ENCODE data around the gene MSGN1. TPM values are rescaled to one million over a fixed set of nuclear protein-coding genes. Genes with fewer than 3 reads are reported as not detected.
A peak's percentile ranks its signal among the peaks of the same experiment; 100 is the strongest.

Gene MSGN1
- polyA plus RNA-seq, 1 of the 3 experiments (the other 2 are of a cell fraction) = not detected

DNA sequence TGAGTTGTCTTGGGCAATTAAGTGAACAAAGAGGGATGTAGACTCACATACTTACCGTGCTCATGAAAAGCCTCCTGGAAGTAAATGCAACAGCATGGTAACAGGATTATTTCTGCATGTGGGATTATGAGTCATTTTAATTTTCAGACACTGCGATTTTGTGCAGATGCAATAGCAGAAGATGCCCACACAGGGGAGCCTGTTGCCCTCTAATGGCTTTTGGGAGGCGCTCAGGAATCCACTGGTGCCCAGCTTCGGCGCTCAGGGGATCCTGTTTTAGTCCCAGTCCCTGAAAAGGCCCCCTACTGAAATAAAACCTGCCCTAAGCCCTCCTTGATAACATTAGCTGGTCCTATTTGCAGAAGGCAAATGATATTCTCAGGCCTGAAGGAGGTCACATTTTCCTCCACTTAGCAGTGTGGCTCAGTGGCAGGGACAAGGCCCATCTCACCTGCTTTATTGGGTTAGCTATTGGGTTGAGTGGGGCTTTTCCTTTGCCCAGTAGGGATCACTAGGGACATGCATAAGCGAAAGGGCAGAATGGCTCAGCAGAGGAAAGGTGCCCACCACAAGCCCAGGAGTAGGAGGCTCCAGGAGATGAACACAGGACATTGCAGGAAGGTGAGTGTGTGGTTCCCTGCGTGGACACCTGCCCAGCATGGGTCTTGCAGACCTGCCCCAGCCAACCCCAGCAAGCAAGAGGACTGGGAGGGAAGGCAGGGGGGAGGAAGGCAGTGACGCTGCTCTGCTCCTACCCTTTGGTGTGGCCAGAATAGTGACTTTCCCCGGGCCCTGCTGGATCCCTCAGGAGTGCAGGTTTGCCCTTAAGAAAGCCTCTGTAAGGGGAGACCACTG is 35.7 kb downstream of the MSGN1 start:
- Histone ChIP-seq H3K9me2 (no peaks in the 10 kb centered on the region), H3K9me3 (no peaks in the 10 kb centered on the region), H3F3A (replicated peaks; ENCODE audit: insufficient read depth) (no peaks in the 10 kb centered on the region), H3K27ac (ENCODE audit: low read depth in 2 of 2, low read length in 1 of 2) (no peak overlapping the region), H3K27me3 (ENCODE audit: insufficient read depth) (no peaks in the 10 kb centered on the region; the same call in 1 of the 2 replicates), H3K4me1 (ENCODE audit: control insufficient read depth in 1 of 2, insufficient read depth in 2 of 2, low read depth in 1 of 2, low read length in 1 of 2) (no peaks in the 10 kb centered on the region; a peak in 1 of 4 replicates), H3K4me3 (ENCODE audit: low read depth in 2 of 2, low read length in 1 of 2) (no peak overlapping the region; a peak in 1 of 4 replicates), H2AFZ (ENCODE audit: low read depth) (no peak overlapping the region), H3K4me2 (no peak overlapping the region), H3K9ac (no peak overlapping the region), H4K20me1 (ENCODE audit: insufficient read depth) (no peaks in the 10 kb centered on the region), H3K36me3 (replicated peaks in 1 of 2; ENCODE audit: control insufficient read depth in 1 of 2, insufficient read depth in 2 of 2, low read length in 1 of 2) (no peaks in the 10 kb centered on the region), H3K79me2 (ENCODE audit: insufficient read depth) (no peaks in the 10 kb centered on the region)
- CTCF ChIA-PET = interaction anchor here (0.6 to 9.5 kb wide), 44 partner anchors 10 to 530 kb away, joined by 3 to 111 read pairs (median 4); partner anchors contain the start of gene KCNS3
- peak; percentile 76 for DNase-seq
- POLR2A ChIA-PET = no interaction called here
- 19% methylated on average over 9 of the region's 9 CpGs for WGBS (ENCODE audit: low lambda C conversion rate)
- TF ChIP-seq FOXJ3 (CRISPR knock-in tag; IDR thresholded peaks at IDR 0.05) = no peak
- TF ChIP-seq CHD2 (IDR thresholded peaks at IDR 0.05; ENCODE audit: low read length, partially characterized antibody) = peak; percentile 48
- TF ChIP-seq RCOR1 (IDR thresholded peaks at IDR 0.05; ENCODE audit: low read length) = 0 out of 2 replicates have a peak, but pooled peaks have one; percentile 34
- TF ChIP-seq SMC3 (IDR thresholded peaks at IDR 0.05; ENCODE audit: low read depth, low read length) = peak; percentile 96
- TF ChIP-seq FOSL2 (IDR thresholded peaks at IDR 0.05; ENCODE audit: borderline replicate concordance, low read depth) = peak; percentile 45; the same call in 1 of the 2 replicates
- peak; percentile 69; the same call in 1 of the 2 replicates for TF ChIP-seq RFX5 (IDR thresholded peaks at IDR 0.05; ENCODE audit: low read length)
- TF ChIP-seq, protein P1, sequence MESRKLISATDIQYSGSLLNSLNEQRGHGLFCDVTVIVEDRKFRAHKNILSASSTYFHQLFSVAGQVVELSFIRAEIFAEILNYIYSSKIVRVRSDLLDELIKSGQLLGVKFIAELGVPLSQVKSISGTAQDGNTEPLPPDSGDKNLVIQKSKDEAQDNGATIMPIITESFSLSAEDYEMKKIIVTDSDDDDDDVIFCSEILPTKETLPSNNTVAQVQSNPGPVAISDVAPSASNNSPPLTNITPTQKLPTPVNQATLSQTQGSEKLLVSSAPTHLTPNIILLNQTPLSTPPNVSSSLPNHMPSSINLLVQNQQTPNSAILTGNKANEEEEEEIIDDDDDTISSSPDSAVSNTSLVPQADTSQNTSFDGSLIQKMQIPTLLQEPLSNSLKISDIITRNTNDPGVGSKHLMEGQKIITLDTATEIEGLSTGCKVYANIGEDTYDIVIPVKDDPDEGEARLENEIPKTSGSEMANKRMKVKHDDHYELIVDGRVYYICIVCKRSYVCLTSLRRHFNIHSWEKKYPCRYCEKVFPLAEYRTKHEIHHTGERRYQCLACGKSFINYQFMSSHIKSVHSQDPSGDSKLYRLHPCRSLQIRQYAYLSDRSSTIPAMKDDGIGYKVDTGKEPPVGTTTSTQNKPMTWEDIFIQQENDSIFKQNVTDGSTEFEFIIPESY (IDR thresholded peaks at IDR 0.05; ENCODE audit: borderline replicate concordance, low read depth) = no peak
- TF ChIP-seq FOXM1 (IDR thresholded peaks at IDR 0.05; ENCODE audit: low read depth) = no peak
- TF ChIP-seq RAD21 (IDR thresholded peaks at IDR 0.05; ENCODE audit: low read length) = peak; percentile 98
- TF ChIP-seq, protein P2, sequence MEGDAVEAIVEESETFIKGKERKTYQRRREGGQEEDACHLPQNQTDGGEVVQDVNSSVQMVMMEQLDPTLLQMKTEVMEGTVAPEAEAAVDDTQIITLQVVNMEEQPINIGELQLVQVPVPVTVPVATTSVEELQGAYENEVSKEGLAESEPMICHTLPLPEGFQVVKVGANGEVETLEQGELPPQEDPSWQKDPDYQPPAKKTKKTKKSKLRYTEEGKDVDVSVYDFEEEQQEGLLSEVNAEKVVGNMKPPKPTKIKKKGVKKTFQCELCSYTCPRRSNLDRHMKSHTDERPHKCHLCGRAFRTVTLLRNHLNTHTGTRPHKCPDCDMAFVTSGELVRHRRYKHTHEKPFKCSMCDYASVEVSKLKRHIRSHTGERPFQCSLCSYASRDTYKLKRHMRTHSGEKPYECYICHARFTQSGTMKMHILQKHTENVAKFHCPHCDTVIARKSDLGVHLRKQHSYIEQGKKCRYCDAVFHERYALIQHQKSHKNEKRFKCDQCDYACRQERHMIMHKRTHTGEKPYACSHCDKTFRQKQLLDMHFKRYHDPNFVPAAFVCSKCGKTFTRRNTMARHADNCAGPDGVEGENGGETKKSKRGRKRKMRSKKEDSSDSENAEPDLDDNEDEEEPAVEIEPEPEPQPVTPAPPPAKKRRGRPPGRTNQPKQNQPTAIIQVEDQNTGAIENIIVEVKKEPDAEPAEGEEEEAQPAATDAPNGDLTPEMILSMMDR (IDR thresholded peaks at IDR 0.05) = peak; percentile 95

- H3K9ac ChIP-seq = no peak overlapping the region
- no peaks in the 10 kb centered on the region for H3K9me2 ChIP-seq
- H3K27ac ChIP-seq (ENCODE audit: low read depth in 2 of 2, low read length in 1 of 2) = no peak overlapping the region
- no peaks in the 10 kb centered on the region; a peak in 1 of 4 replicates for H3K4me1 ChIP-seq (ENCODE audit: control insufficient read depth in 1 of 2, insufficient read depth in 2 of 2, low read depth in 1 of 2, low read length in 1 of 2)
- TF ChIP-seq, protein P2 (IDR thresholded peaks at IDR 0.05) = no peak
- TF ChIP-seq GABPA (IDR thresholded peaks at IDR 0.05; ENCODE audit: low read depth) (no peak), SIN3A (IDR thresholded peaks at IDR 0.05; ENCODE audit: borderline replicate concordance, low read depth, low read length) (no peak), TCF12 (IDR thresholded peaks at IDR 0.05) (no peak), TAF1 (IDR thresholded peaks at IDR 0.05; ENCODE audit: borderline replicate concordance, low read depth, low read length) (no peak), NRF1 (IDR thresholded peaks at IDR 0.05; ENCODE audit: low read depth, low read length) (no peak), MXI1 (IDR thresholded peaks at IDR 0.05; ENCODE audit: low read depth, low read length) (no peak), JUND (IDR thresholded peaks at IDR 0.05) (no peak), NFIC (IDR thresholded peaks at IDR 0.05; ENCODE audit: borderline replicate concordance) (no peak), RAD21 (IDR thresholded peaks at IDR 0.05; ENCODE audit: low read length) (no peak), RXRA (IDR thresholded peaks at IDR 0.05; ENCODE audit: borderline replicate concordance, low read depth) (no peak), POLR2AphosphoS5 (IDR thresholded peaks at IDR 0.05; ENCODE audit: low read depth, low read length) (no peak)
- TF ChIP-seq, protein P3, sequence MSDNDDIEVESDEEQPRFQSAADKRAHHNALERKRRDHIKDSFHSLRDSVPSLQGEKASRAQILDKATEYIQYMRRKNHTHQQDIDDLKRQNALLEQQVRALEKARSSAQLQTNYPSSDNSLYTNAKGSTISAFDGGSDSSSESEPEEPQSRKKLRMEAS (IDR thresholded peaks at IDR 0.05; ENCODE audit: low read depth) = no peak
- H2AFZ ChIP-seq (ENCODE audit: low read depth) = no peak overlapping the region
- H3K27me3 ChIP-seq (ENCODE audit: insufficient read depth) = no peaks in the 10 kb centered on the region; the same call in 1 of the 2 replicates
- no peaks in the 10 kb centered on the region for H3K79me2 ChIP-seq (ENCODE audit: insufficient read depth)
- WGBS (ENCODE audit: low lambda C conversion rate) = 36% methylated on average over 4 of the region's 4 CpGs
- H3K36me3 ChIP-seq (replicated peaks in 1 of 2; ENCODE audit: control insufficient read depth in 1 of 2, insufficient read depth in 2 of 2, low read length in 1 of 2) = no peaks in the 10 kb centered on the region
- H4K20me1 ChIP-seq (ENCODE audit: insufficient read depth) = no peaks in the 10 kb centered on the region
- no peaks in the 10 kb centered on the region for H3K9me3 ChIP-seq
- H3K4me2 ChIP-seq = no peak overlapping the region
- no peak for DNase-seq
- ChIA-PET POLR2A (no interaction called here), CTCF (no interaction called here)
- no peaks in the 10 kb centered on the region for H3F3A ChIP-seq (replicated peaks; ENCODE audit: insufficient read depth)
- H3K4me3 ChIP-seq (ENCODE audit: low read depth in 2 of 2, low read length in 1 of 2) = no peak overlapping the region
Observed at GRCh38 chr2:17853799-17854198, 37.5 kb downstream of the MSGN1 start.

Measured in SK-N-SH (cell line).